ENCODE results near the gene RNF14. TPM values are rescaled to one million over a fixed set of nuclear protein-coding genes. Genes with fewer than 3 reads are reported as not detected.

The RNF14 gene
- total RNA-seq, 2 donors from 2014 or later, result 59.7 to 74.6 TPM

- Histone ChIP-seq H3K27ac (no peak overlapping the region), H3K27me3 (no peaks in the 10 kb centered on the region), H3K9me3 (no peaks in the 10 kb centered on the region), H3K4me3 (no peak overlapping the region), H3K4me1 (no peaks in the 10 kb centered on the region), H3K36me3 (no peaks in the 10 kb centered on the region)
- TF ChIP-seq CTCF (IDR thresholded peaks at IDR 0.05), result no peak
- no peak for DNase-seq (ENCODE audit: low spot score)
Measured at GRCh38 chr5:142038735-142039134, 69.8 kb downstream of the RNF14 start.

Other genes with a start within 250 kb of the RNF14 start
- gene PCDH1, start 90.7 kb upstream of the RNF14 start, total RNA-seq, result 10 to 100 TPM; 22.1 to 25.3 TPM
- gene DELE1, start 45.2 kb upstream of the RNF14 start, total RNA-seq, result 10 to 100 TPM; 49.5 to 89.1 TPM
- 1 to 10 TPM; 7.6 to 8.8 TPM for gene PCDH12, start 10.9 kb upstream of the RNF14 start, total RNA-seq
- 10 to 100 TPM; 12.4 to 16.8 TPM for gene GNPDA1, start 43.9 kb downstream of the RNF14 start, total RNA-seq
- 10 to 100 TPM; 69.3 to 75.0 TPM for gene NDFIP1, start 139.7 kb downstream of the RNF14 start, total RNA-seq

Data from right atrium auricular region (tissue), 2 donors.